ENCODE data around the gene SCYGR6. TPM values are rescaled to one million over a fixed set of nuclear protein-coding genes. Genes with fewer than 3 reads are reported as not detected.
"Not testable (repeated sequence)": the region's sequence is repeated elsewhere in the genome, so short reads cannot be mapped to it uniquely, and the experiment has no call there.

The SCYGR6 gene
- total and polyA plus RNA-seq, 2 donors from 2014 or later = not detected

DNA sequence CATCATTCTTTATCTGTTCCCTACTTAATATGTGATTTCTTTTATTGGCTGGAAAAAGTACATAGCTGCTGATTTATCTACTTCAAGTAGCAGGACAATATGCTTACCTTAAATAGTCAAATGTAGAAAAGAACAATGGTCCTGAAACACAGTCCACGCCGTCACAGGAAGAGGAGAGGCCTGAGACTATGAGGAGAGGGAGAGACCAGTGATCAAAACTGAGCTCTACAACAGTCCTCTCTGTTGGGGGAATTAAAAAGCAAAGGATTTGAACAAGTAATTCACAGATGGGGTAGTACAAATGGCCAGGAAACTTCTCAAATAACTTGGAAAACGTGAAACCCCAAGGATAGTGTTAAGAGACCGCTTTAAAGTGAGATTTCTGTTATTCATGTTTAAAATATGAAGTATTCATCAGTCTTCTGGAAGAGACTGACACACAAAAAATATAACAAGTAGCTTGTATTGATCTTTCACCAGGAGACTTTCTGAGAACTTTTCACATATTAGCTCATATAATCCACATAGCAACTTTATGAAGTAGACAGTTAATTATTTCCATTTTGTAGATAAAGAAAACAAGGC is 41.3 kb upstream of the SCYGR6 start:
- Histone ChIP-seq H3K4me1 (ENCODE audit: control insufficient read depth in 2 of 3, insufficient read depth in 2 of 3, low read depth in 1 of 3, low read length in 3 of 3) (peaks cover 6 to 22% (median 6%) of the 10 kb centered on the region in 3 donors), H3K36me3 (ENCODE audit: control insufficient read depth in 2 of 3, insufficient read depth in 3 of 3, low read length in 3 of 3) (no peaks in the 10 kb centered on the region), H3K27me3 (ENCODE audit: control insufficient read depth, insufficient read depth, low read length) (no peaks in the 10 kb centered on the region), H3K4me3 (ENCODE audit: low read length in 3 of 3) (no peak overlapping the region), H3K9me3 (ENCODE audit: control insufficient read depth in 2 of 3, insufficient read depth in 1 of 3, low read length in 3 of 3) (no peaks in the 10 kb centered on the region), H3K9ac (ENCODE audit: low read length in 3 of 3) (peak overlapping the region in 1 of 3 donors; percentile 71), H3K27ac (ENCODE audit: low read depth in 2 of 2, low read length in 2 of 2) (peak overlapping the region; percentile 32 to 54)
- TF ChIP-seq, protein P1, sequence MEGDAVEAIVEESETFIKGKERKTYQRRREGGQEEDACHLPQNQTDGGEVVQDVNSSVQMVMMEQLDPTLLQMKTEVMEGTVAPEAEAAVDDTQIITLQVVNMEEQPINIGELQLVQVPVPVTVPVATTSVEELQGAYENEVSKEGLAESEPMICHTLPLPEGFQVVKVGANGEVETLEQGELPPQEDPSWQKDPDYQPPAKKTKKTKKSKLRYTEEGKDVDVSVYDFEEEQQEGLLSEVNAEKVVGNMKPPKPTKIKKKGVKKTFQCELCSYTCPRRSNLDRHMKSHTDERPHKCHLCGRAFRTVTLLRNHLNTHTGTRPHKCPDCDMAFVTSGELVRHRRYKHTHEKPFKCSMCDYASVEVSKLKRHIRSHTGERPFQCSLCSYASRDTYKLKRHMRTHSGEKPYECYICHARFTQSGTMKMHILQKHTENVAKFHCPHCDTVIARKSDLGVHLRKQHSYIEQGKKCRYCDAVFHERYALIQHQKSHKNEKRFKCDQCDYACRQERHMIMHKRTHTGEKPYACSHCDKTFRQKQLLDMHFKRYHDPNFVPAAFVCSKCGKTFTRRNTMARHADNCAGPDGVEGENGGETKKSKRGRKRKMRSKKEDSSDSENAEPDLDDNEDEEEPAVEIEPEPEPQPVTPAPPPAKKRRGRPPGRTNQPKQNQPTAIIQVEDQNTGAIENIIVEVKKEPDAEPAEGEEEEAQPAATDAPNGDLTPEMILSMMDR (IDR thresholded peaks at IDR 0.05; ENCODE audit: borderline replicate concordance, extremely low read depth, insufficient read depth) = no peak
- intact Hi-C loops (cut with DNase I) = loop anchor here (10.0 kb wide), 1 partner anchor 361 kb away; no protein-coding TSS in a partner anchor
- FAIRE-seq (no peak), DNase-seq (no peak)

DNA sequence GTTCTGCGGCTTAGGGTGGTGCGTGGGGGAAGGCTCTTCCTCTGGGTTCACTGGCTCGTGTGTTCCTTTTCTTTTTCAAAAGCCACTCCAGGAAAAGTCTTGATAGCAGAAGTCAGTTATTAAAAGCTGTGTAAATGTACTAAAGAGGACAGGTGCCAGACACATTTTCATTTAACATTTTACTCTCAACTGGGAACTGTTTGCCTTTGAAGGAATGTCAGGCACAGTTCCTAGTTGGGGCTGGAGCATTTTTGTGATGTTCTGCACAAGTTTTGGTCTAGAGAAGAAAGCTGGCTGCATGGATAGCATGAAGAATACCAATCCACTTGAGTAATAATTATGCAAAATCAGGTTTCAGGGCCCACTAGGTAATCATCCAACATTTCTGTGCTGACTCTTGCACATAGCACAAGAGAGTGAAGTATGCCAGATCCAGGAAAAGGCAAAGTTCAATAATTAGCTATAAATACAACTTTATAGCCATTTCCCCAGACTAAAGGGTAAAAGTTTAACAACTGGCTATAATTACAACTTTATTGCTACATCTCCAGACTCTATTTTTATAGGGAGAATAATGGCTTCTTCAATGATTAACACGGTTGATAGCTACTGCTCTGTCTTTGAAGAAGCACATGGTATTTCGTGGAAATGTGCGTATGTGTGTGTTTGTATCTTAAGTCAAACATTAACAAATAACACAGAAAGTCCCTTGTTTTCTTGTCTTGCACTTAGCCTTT is 37.4 kb upstream of the SCYGR6 start:
- H3K9me3 ChIP-seq (ENCODE audit: control insufficient read depth in 2 of 3, insufficient read depth in 1 of 3, low read length in 3 of 3) = no peaks in the 10 kb centered on the region
- intact Hi-C loops (cut with DNase I) = loop anchor here (10.0 kb wide), 1 partner anchor 357 kb away; no protein-coding TSS in a partner anchor
- TF ChIP-seq, protein P1 (IDR thresholded peaks at IDR 0.05; ENCODE audit: borderline replicate concordance, extremely low read depth, insufficient read depth) = no peak
- peaks cover 8 to 32% (median 13%) of the 10 kb centered on the region in 3 donors for H3K4me1 ChIP-seq (ENCODE audit: control insufficient read depth in 2 of 3, insufficient read depth in 2 of 3, low read depth in 1 of 3, low read length in 3 of 3)
- peak overlapping the region in 1 of 3 donors; percentile 68 for H3K9ac ChIP-seq (ENCODE audit: low read length in 3 of 3)
- DNase-seq (peak in 3 of 5 donors; percentile 24 to 91 (median 81)), FAIRE-seq (peak; percentile 98)
- no peaks in the 10 kb centered on the region for H3K36me3 ChIP-seq (ENCODE audit: control insufficient read depth in 2 of 3, insufficient read depth in 3 of 3, low read length in 3 of 3)
- H3K4me3 ChIP-seq (ENCODE audit: low read length in 3 of 3) = peak overlapping the region in 1 of 3 donors; percentile 25
- H3K27me3 ChIP-seq (ENCODE audit: control insufficient read depth, insufficient read depth, low read length) = no peaks in the 10 kb centered on the region
- peak overlapping the region; percentile 97 for H3K27ac ChIP-seq (ENCODE audit: low read depth in 2 of 2, low read length in 2 of 2)

DNA sequence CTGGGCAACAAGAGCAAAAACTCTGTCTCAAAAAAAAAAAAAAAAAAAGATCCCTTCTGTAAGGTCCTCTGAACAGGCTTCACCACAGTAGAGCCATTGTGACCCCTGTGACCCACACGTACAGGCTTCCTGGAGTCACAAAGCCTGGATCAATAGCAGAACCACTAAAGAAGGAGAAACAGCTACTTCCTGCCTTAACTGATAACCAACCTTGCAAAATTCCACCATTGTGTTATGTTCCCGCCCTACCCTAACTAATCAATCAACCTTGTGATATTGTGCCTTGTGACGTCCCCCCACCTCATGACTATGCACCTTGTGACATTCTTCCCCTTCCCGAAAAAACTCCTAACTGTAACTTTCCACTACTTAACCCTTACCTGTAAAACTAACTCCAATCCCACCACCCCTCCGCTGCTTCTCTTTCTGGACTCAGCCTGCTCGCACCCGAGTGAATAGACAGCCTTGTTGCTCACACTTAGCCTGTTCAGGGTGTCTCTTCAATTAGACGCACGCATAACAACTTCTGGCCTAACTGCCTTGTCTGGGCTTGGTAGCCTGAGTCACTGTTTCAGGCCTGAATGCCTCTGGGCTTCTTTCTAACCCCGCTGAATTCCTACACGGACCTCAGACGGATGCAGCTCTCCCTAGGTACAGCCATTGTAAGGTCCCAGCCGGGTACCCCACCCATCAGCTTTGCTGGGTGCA is 35.0 kb upstream of the SCYGR6 start:
- H3K9ac ChIP-seq (ENCODE audit: low read length in 3 of 3) = peak overlapping the region in 1 of 3 donors; percentile 8
- H3K36me3 ChIP-seq (ENCODE audit: control insufficient read depth in 2 of 3, insufficient read depth in 3 of 3, low read length in 3 of 3) = no peaks in the 10 kb centered on the region
- DNase-seq (peak in 3 of 5 donors; percentile 25 to 42 (median 40)), FAIRE-seq (no peak)
- H3K9me3 ChIP-seq (ENCODE audit: control insufficient read depth in 2 of 3, insufficient read depth in 1 of 3, low read length in 3 of 3) = no peaks in the 10 kb centered on the region
- H3K4me3 ChIP-seq (ENCODE audit: low read length in 3 of 3) = no peak overlapping the region
- intact Hi-C loops (cut with DNase I) = loop anchor here (10.0 kb wide), 1 partner anchor 355 kb away; no protein-coding TSS in a partner anchor
- H3K4me1 ChIP-seq (ENCODE audit: control insufficient read depth in 2 of 3, insufficient read depth in 2 of 3, low read depth in 1 of 3, low read length in 3 of 3) = peaks cover 8 to 26% (median 13%) of the 10 kb centered on the region in 3 donors
- TF ChIP-seq, protein P1 (IDR thresholded peaks at IDR 0.05; ENCODE audit: borderline replicate concordance, extremely low read depth, insufficient read depth) = no peak
- peak overlapping the region; percentile 97 for H3K27ac ChIP-seq (ENCODE audit: low read depth in 2 of 2, low read length in 2 of 2)
- no peaks in the 10 kb centered on the region for H3K27me3 ChIP-seq (ENCODE audit: control insufficient read depth, insufficient read depth, low read length)

DNA sequence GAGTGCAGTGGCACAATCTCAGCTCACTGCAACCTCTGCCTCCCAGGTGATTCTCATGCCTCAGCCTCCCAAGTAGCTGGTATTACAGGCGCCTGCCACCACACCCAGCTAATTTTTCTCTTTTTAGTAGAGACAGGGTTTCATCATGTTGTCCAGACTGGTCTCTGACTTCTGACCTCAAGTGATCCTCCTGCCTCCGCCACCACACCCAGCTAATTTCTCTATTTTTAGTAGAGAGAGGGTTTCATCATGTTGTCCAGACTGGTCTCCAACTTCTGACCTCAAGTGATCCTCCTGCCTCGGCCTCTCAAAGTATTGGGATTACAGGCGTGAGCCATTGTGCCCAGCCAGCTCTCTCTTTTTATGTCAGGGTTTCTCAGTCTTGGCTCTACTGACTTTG is 31.7 kb upstream of the SCYGR6 start:
- peaks cover 4 to 13% (median 8%) of the 10 kb centered on the region in 3 donors for H3K4me1 ChIP-seq (ENCODE audit: control insufficient read depth in 2 of 3, insufficient read depth in 2 of 3, low read depth in 1 of 3, low read length in 3 of 3)
- FAIRE-seq; H3K9me3 ChIP-seq (ENCODE audit: control insufficient read depth in 2 of 3, insufficient read depth in 1 of 3, low read length in 3 of 3); H3K4me3 ChIP-seq (ENCODE audit: low read length in 3 of 3); H3K36me3 ChIP-seq (ENCODE audit: control insufficient read depth in 2 of 3, insufficient read depth in 3 of 3, low read length in 3 of 3); H3K27ac ChIP-seq (ENCODE audit: low read depth in 2 of 2, low read length in 2 of 2); DNase-seq; H3K9ac ChIP-seq (ENCODE audit: low read length in 3 of 3); intact Hi-C loops (cut with DNase I); H3K27me3 ChIP-seq (ENCODE audit: control insufficient read depth, insufficient read depth, low read length): not testable (repeated sequence)

Measured in kidney (tissue), 14 donors.